A673 (cell line): ENCODE data around the gene COL5A1. TPM values are rescaled to one million over a fixed set of nuclear protein-coding genes. Genes with fewer than 3 reads are reported as not detected.

ENCODE experiments used
- BruUV-seq: library from RNA; stranded (reverse); fragments of 400-500 nt; replicated peaks from 2 replicates; lab custom pipeline; 2021; lab: Mats Ljungman, UMichigan
- CTCF ChIA-PET: fragments of 300-600 bp; sonication (Branson Sonifier 250); formaldehyde crosslinking; loops from one replicate; lab custom pipeline; 2022; ENCODE audit warnings: antibody characterized with exemption; lab: Charles Lee
- POLR2A ChIA-PET: fragments of 300-600 bp; sonication (Branson Sonifier 250); formaldehyde crosslinking; loops from one replicate; lab custom pipeline; 2022; ENCODE audit warnings: antibody characterized with exemption; ENCODE audit not compliant: low non-redundant PET; lab: Charles Lee
- DNase-seq: peaks from one replicate; pipeline ENCODE4 v3.0.0-alpha.2; 2015; ENCODE audit warnings: low spot score
- H3K27ac ChIP-seq: fragments of 200-600 bp; sonication (generic); 2 replicates; pipeline ENCODE4 v1.5.1; 2016; ENCODE audit warnings: mixed run types, low read depth, mild to moderate bottlenecking, mixed read lengths, antibody characterized with exemption, low read length; ENCODE audit not compliant: poor library complexity, severe bottlenecking
- H3K27me3 ChIP-seq: fragments of 200-600 bp; sonication (generic); replicated peaks from 2 replicates; pipeline ENCODE4 v1.6.1; 2017; ENCODE audit warnings: mixed run types, low read depth, mild to moderate bottlenecking, mixed read lengths, antibody characterized with exemption, low read length; ENCODE audit not compliant: insufficient read depth, poor library complexity
- H3K36me3 ChIP-seq: fragments of 200-600 bp; sonication (generic); 2 replicates; pipeline ENCODE4 v1.6.1; 2016; ENCODE audit warnings: mixed run types, mild to moderate bottlenecking, mixed read lengths, antibody characterized with exemption, low read length; ENCODE audit not compliant: insufficient read depth, poor library complexity, severe bottlenecking
- H3K4me1 ChIP-seq: fragments of 200-600 bp; sonication (generic); 2 replicates; pipeline ENCODE4 v1.6.1; 2017; ENCODE audit warnings: mixed run types, mild to moderate bottlenecking, mixed read lengths, antibody characterized with exemption, low read length; ENCODE audit not compliant: insufficient read depth, poor library complexity, severe bottlenecking
- H3K4me3 ChIP-seq: fragments of 200-600 bp; sonication (generic); 2 replicates; pipeline ENCODE4 v1.5.1; 2016; ENCODE audit warnings: low read depth, mixed run types, mild to moderate bottlenecking, mixed read lengths, low read length; ENCODE audit not compliant: poor library complexity, severe bottlenecking
- H3K9me3 ChIP-seq: fragments of 200-600 bp; sonication (generic); 2 replicates; pipeline ENCODE4 v1.6.1; 2016; ENCODE audit warnings: mixed run types, low read depth, mild to moderate bottlenecking, mixed read lengths, antibody characterized with exemption, low read length; ENCODE audit not compliant: poor library complexity, severe bottlenecking
- EZH2 ChIP-seq: fragments of 200-600 bp; sonication (generic); IDR thresholded peaks from 2 replicates; pipeline ENCODE4 v1.6.1; 2017; ENCODE audit warnings: borderline replicate concordance, low read depth, mild to moderate bottlenecking, mixed read lengths, antibody characterized with exemption, low read length; ENCODE audit not compliant: poor library complexity, severe bottlenecking
- intact Hi-C: fragments of 100-400 bp; cut with micrococcal nuclease; formaldehyde crosslinking; loops from one replicate; pipeline ENCODE4 v1.10.0; 2022; ENCODE audit not compliant: unreplicated experiment
- total RNA-seq: library from RNA; stranded (reverse); gene quantifications from 2 replicates; pipeline ENCODE4 v1.2.3, GENCODE V29; 2021
- TF ChIP-seq, protein P1 (sequence below): fragments of 300-800, 200-600 bp; sonication (generic); conservative IDR thresholded peaks from 2 replicates; pipeline ENCODE4 v1.5.1; 2017; ENCODE audit warnings: low read depth, mild to moderate bottlenecking, antibody characterized with exemption, low read length, moderate library complexity, mixed read lengths

COL5A1 gene
- total RNA-seq, 1 experiment from 2014 or later: 33.6 TPM

DNA sequence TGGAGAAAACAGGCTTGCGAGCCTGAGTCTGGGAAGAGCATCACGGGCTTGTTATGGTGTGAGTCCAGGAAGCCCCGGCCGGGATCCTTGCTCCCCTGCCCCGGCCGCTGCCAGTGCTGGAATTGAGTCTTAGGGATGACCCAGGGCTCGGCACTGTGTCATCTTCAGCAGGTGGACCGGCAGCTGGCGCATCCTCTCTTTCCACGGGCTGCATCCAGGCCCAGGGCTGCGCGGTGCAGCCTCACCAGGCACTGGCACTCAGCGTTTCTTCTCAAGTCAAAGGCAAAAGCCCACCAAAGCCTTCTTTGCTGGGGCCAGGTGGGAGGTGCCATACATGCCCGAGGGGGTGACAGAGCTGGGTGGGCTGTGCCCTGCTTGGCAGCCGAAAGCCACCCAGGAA, 46.6 kb downstream of the COL5A1 start:
- TF ChIP-seq, protein P1, sequence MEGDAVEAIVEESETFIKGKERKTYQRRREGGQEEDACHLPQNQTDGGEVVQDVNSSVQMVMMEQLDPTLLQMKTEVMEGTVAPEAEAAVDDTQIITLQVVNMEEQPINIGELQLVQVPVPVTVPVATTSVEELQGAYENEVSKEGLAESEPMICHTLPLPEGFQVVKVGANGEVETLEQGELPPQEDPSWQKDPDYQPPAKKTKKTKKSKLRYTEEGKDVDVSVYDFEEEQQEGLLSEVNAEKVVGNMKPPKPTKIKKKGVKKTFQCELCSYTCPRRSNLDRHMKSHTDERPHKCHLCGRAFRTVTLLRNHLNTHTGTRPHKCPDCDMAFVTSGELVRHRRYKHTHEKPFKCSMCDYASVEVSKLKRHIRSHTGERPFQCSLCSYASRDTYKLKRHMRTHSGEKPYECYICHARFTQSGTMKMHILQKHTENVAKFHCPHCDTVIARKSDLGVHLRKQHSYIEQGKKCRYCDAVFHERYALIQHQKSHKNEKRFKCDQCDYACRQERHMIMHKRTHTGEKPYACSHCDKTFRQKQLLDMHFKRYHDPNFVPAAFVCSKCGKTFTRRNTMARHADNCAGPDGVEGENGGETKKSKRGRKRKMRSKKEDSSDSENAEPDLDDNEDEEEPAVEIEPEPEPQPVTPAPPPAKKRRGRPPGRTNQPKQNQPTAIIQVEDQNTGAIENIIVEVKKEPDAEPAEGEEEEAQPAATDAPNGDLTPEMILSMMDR: no peak
- intact Hi-C loops: no loop called here
- no peaks in the 10 kb centered on the region for H3K9me3 ChIP-seq
- no peaks in the 10 kb centered on the region for H3K4me1 ChIP-seq
- no peaks in the 10 kb centered on the region for H3K27me3 ChIP-seq
- DNase-seq: no peak
- BruUV-seq: no TSS peak
- CTCF ChIA-PET: no interaction called here
- no peaks in the 10 kb centered on the region for H3K36me3 ChIP-seq
- POLR2A ChIA-PET: no interaction called here
- H3K27ac ChIP-seq: no peak overlapping the region
- no peak overlapping the region for H3K4me3 ChIP-seq

DNA sequence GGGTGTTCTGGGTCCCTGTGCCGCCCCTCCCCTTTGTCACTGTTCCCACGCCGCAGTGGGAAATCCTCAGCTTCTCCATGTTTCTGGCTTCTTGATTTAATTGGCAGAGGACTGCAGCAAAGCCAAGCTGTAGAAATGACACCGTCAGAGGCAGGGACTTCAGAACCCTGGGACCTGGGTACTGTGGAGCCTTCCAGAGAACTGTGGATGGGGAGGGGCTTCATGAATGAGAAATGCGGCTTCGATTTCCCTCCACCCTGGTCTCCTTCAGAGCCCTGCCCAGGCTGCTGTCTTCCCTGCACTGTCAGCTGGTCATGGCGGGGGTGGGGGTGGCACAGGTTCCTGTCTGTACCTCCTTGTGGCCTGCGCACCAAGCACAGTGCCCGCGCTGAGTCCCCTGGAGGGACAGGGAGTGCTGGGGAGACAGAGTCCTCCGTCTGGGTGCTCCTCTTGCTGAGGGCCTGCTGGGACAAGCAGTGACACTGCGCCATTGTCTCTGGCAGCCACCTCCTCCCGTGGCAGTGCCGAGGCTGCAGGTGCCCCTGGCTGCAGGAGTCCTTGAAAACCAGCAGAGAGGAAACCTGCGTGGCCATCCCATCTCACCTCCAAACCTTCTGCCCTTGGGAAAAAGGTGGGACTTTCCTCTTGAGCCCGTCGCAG, 47.2 kb downstream of the COL5A1 start:
- H3K4me3 ChIP-seq: no peak overlapping the region
- intact Hi-C loops: no loop called here
- no peaks in the 10 kb centered on the region for H3K27me3 ChIP-seq
- H3K27ac ChIP-seq: no peak overlapping the region
- no peak for DNase-seq
- no TSS peak for BruUV-seq
- H3K4me1 ChIP-seq: no peaks in the 10 kb centered on the region
- H3K36me3 ChIP-seq: no peaks in the 10 kb centered on the region
- H3K9me3 ChIP-seq: no peaks in the 10 kb centered on the region
- ChIA-PET POLR2A (no interaction called here), CTCF (interaction anchor here (0.5 to 0.6 kb wide), 2 partner anchors 9 to 12 kb away, joined by 3 read pairs; no protein-coding TSS in a partner anchor)
- TF ChIP-seq EZH2: no peak
- TF ChIP-seq, protein P1: no peak

DNA sequence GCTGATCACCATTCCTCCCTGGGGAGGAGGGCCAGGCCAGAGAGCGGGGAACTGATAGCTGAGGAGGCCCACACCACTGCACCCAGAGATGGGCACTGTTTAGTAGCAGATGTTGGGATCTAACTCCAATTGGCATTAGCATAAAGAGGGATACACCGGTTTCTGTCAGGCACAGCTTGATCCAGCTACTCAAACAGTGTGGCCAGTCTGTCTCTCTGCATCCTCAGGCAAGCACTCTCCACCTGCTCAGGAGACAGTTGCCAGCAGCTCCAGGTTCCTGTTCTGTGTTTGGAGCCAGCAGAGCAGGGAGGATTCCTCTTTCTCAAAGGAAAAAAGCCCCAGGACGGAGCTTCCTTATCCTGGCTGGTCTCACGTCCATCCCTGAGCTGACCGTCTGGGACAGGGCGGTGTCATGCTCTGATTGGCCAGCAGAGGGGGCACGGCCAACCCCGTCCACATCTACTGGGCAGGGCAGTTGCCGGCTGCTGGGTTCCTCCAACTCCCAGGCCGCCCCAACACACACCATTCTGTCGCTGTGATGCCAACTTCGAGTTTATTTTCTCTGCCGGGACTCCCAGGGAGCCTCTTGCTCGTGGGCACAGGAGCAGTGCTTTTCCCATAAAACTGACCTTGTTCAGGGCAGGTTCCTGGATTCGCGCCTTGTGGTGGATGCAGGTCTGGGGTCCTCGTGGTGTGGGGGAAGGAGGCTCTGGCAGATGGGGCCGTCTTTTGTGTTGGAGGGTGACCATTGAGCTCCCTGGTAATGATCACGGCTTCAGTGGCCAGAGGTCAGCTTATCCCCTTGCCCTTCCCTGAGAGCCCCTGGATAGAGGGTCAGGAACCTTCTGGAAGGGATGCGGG, 47.9 kb downstream of the COL5A1 start:
- peak; percentile 37 for DNase-seq
- H3K27ac ChIP-seq: no peak overlapping the region
- intact Hi-C loops: loop anchor here (10.0 kb wide), 1 partner anchor 725 kb away; no protein-coding TSS in a partner anchor
- POLR2A ChIA-PET: no interaction called here
- H3K4me1 ChIP-seq: no peaks in the 10 kb centered on the region
- H3K9me3 ChIP-seq: no peaks in the 10 kb centered on the region
- H3K4me3 ChIP-seq: no peak overlapping the region
- CTCF ChIA-PET: interaction anchor here (0.5 to 0.6 kb wide), 2 partner anchors 8 to 12 kb away, joined by 3 read pairs; no protein-coding TSS in a partner anchor
- H3K36me3 ChIP-seq: no peaks in the 10 kb centered on the region
- no TSS peak for BruUV-seq
- TF ChIP-seq, protein P1: peak; percentile 81
- TF ChIP-seq EZH2: no peak
- H3K27me3 ChIP-seq: no peaks in the 10 kb centered on the region
